Activated CD4-positive, CD25-positive, alpha-beta regulatory T cell treated with anti-CD3 and anti-CD28 coated beads, Interleukin-2, amount 50 U/mL, for 72 hours (primary cell): Measurements from ENCODE around the gene BPI.
"Not testable (repeated sequence)": the region's sequence is repeated elsewhere in the genome, so short reads cannot be mapped to it uniquely, and the experiment has no call there.

Experiments used
- DNase-seq: peaks from one replicate; pipeline ENCODE4 v3.0.0; 2021

The BPI gene

GRCh38 chr20:38338849-38339520, 35.0 kb downstream of the BPI start:
- no peak for DNase-seq

GRCh38 chr20:38339521-38339896, 35.6 kb downstream of the BPI start:
- not testable (repeated sequence) for DNase-seq

GRCh38 chr20:38339997-38340396, 36.0 kb downstream of the BPI start:
- no peak for DNase-seq

GRCh38 chr20:38340693-38341092, 36.7 kb downstream of the BPI start:
- DNase-seq, result no peak

- no peak for DNase-seq
Measured at GRCh38 chr20:38342216-38342615, 38.3 kb downstream of the BPI start.

- no peak for DNase-seq
Measured at GRCh38 chr20:38342713-38343310, 38.9 kb downstream of the BPI start.

GRCh38 chr20:38343311-38344106, 39.6 kb downstream of the BPI start:
- no peak for DNase-seq

GRCh38 chr20:38344107-38344701, 40.2 kb downstream of the BPI start:
- no peak for DNase-seq

- no peak for DNase-seq
Measured at GRCh38 chr20:38345643-38346042, 41.7 kb downstream of the BPI start.

GRCh38 chr20:38346247-38346651, 42.3 kb downstream of the BPI start, which contains the start of gene LBP:
TSS of gene LBP (plus strand) at chr20:38346482. CDS start at chr20:38346517, 35 bp downstream.
- DNase-seq, result no peak

- no peak for DNase-seq
Measured at GRCh38 chr20:38346741-38347140, 42.8 kb downstream of the BPI start.

GRCh38 chr20:38349856-38350255, 45.9 kb downstream of the BPI start:
- no peak for DNase-seq

- DNase-seq, result no peak
Measured at GRCh38 chr20:38350879-38351775, 47.2 kb downstream of the BPI start.

- no peak for DNase-seq
Measured at GRCh38 chr20:38353316-38353715, 49.4 kb downstream of the BPI start.

- DNase-seq, result no peak
Measured at GRCh38 chr20:38354227-38354626, 50.3 kb downstream of the BPI start.

- no peak for DNase-seq
Measured at GRCh38 chr20:38355161-38356012, 51.4 kb downstream of the BPI start.

GRCh38 chr20:38357653-38358207, 53.8 kb downstream of the BPI start:
- DNase-seq, result no peak

GRCh38 chr20:38358556-38358955, 54.6 kb downstream of the BPI start:
- DNase-seq, result no peak

GRCh38 chr20:38363004-38363747, 59.2 kb downstream of the BPI start:
- DNase-seq, result no peak

GRCh38 chr20:38369389-38369788, 65.4 kb downstream of the BPI start:
- DNase-seq, result no peak
